ENCODE data around the gene SPON2.

SPON2 gene

GRCh38 chr4:1172971-1173757 is 781 bp upstream of the SPON2 start:
- in situ Hi-C loops (cut with MboI; ENCODE audit: low sequenced_read_pairs), result no loop called here

- in situ Hi-C loops (cut with MboI; ENCODE audit: low sequenced_read_pairs), result no loop called here
These were observed 814 bp downstream of the SPON2 start for GRCh38 chr4:1171311-1172227.

GRCh38 chr4:1170976-1171310 is 1.4 kb downstream of the SPON2 start:
- in situ Hi-C loops (cut with MboI; ENCODE audit: low sequenced_read_pairs), result no loop called here

GRCh38 chr4:1170156-1170975 is 2.0 kb downstream of the SPON2 start:
- in situ Hi-C loops (cut with MboI; ENCODE audit: low sequenced_read_pairs), result no loop called here

- in situ Hi-C loops (cut with MboI; ENCODE audit: low sequenced_read_pairs), result no loop called here
These were observed 2.7 kb downstream of the SPON2 start for GRCh38 chr4:1169691-1170096.

GRCh38 chr4:1169171-1169671 is 3.2 kb downstream of the SPON2 start:
- in situ Hi-C loops (cut with MboI; ENCODE audit: low sequenced_read_pairs), result no loop called here

- in situ Hi-C loops (cut with MboI; ENCODE audit: low sequenced_read_pairs), result no loop called here
These were observed 3.9 kb downstream of the SPON2 start for GRCh38 chr4:1168191-1169101.

GRCh38 chr4:1167244-1167949 is 5.0 kb downstream of the SPON2 start:
- in situ Hi-C loops (cut with MboI; ENCODE audit: low sequenced_read_pairs), result no loop called here

- in situ Hi-C loops (cut with MboI; ENCODE audit: low sequenced_read_pairs), result no loop called here
These were observed 5.7 kb downstream of the SPON2 start for GRCh38 chr4:1166509-1167243.

GRCh38 chr4:1164956-1165545 is 7.3 kb downstream of the SPON2 start:
- in situ Hi-C loops (cut with MboI; ENCODE audit: low sequenced_read_pairs), result no loop called here

- in situ Hi-C loops (cut with MboI; ENCODE audit: low sequenced_read_pairs), result no loop called here
These were observed 7.9 kb downstream of the SPON2 start for GRCh38 chr4:1164444-1164843.

- in situ Hi-C loops (cut with MboI; ENCODE audit: low sequenced_read_pairs), result no loop called here
These were observed 8.3 kb downstream of the SPON2 start for GRCh38 chr4:1164040-1164439.

- in situ Hi-C loops (cut with MboI; ENCODE audit: low sequenced_read_pairs), result no loop called here
These were observed 12.0 kb downstream of the SPON2 start for GRCh38 chr4:1160351-1160750.

GRCh38 chr4:1156069-1156468 is 16.3 kb downstream of the SPON2 start:
- in situ Hi-C loops (cut with MboI; ENCODE audit: low sequenced_read_pairs), result no loop called here

- in situ Hi-C loops (cut with MboI; ENCODE audit: low sequenced_read_pairs), result no loop called here
These were observed 17.1 kb downstream of the SPON2 start for GRCh38 chr4:1155314-1155713.

- in situ Hi-C loops (cut with MboI; ENCODE audit: low sequenced_read_pairs), result no loop called here
These were observed 17.7 kb downstream of the SPON2 start for GRCh38 chr4:1154523-1155182.

- in situ Hi-C loops (cut with MboI; ENCODE audit: low sequenced_read_pairs), result no loop called here
These were observed 18.3 kb downstream of the SPON2 start for GRCh38 chr4:1154126-1154522.

- in situ Hi-C loops (cut with MboI; ENCODE audit: low sequenced_read_pairs), result no loop called here
These were observed 18.8 kb downstream of the SPON2 start for GRCh38 chr4:1153567-1154090.
